Dermis microvascular lymphatic vessel endothelial cell (primary cell): ENCODE results near the gene FRMD4B. TPM values are rescaled to one million over a fixed set of nuclear protein-coding genes. Genes with fewer than 3 reads are reported as not detected.

Experiments used
- DNase-seq, 2 donors: peaks; one replicate each; pipeline versions ENCODE4 v3.0.0 to v3.0.0-alpha.2; 2010; ENCODE audit warnings: low read depth in 2 of 2
- total RNA-seq: library from RNA; depleted of rRNA; stranded (reverse); fragments of >200 nt; gene quantifications from 2 replicates; pipeline ENCODE4 v1.2.1, GENCODE V29; 2014

Gene FRMD4B
- 67.8 and 122 TPM in 2 replicates for total RNA-seq

DNA sequence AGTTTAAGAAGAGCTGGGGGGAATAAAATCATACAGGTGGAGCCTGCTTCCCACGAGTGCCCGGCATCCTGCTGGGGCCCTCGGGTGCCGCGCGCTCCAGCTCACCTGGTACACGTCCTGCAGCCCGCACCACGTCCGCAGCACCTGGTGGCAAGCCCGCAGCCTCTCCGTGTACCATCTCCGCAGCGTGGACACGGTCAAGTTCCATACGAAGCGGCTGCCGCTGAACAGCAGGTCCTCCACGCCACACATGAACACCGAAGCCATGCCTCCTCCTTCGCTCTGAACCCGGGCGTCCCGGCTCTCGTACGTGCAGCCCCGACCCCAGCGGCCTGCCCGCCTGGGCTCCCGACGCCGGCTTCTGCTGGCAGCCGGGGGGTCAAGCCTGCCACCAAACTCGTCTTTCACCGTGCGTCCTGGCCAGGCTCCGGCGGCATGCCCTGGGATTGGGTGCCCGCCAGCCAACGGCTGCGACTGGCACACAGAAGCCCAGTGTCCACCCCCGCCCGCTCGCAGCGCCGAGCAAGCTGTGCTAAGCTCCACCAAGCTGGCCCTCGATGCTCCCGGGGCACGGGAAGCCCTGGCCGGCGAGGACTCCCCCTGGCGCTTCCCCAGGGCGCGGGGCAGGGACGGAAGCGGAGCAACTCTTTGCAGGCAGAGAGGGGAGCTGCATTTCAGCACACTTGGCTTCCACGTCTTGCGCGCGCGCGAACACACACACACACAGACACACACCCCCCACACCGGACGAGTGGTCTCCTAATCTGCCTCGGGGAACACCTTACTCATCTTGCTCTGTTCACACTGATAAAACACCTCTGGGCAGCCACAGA, at the start of gene FRMD4B:
Gene FRMD4B, minus strand, starts transcription at position 366 of the 833 bp plus-strand sequence. Its CDS starts 99 bp downstream, at position 267.
- peak in 1 of 2 donors; percentile 74 for DNase-seq

DNA sequence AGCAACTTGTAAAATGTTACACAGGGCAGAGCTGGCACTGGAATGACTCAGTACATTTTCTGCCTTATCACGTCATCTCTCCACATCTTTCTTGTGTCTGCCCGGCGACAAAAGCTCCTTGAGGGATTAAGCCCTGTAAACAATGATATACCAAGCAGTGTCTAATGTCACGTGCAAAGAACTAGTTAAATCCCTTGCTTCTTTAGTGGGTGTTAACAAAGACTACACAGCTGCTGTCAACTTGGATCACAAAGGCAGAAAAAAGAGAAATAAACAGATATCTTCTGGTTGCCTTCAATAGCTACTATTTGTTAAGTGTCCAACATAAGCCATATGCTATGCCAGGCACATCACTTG, 48.1 kb upstream of the FRMD4B start:
- DNase-seq: no peak

DNA sequence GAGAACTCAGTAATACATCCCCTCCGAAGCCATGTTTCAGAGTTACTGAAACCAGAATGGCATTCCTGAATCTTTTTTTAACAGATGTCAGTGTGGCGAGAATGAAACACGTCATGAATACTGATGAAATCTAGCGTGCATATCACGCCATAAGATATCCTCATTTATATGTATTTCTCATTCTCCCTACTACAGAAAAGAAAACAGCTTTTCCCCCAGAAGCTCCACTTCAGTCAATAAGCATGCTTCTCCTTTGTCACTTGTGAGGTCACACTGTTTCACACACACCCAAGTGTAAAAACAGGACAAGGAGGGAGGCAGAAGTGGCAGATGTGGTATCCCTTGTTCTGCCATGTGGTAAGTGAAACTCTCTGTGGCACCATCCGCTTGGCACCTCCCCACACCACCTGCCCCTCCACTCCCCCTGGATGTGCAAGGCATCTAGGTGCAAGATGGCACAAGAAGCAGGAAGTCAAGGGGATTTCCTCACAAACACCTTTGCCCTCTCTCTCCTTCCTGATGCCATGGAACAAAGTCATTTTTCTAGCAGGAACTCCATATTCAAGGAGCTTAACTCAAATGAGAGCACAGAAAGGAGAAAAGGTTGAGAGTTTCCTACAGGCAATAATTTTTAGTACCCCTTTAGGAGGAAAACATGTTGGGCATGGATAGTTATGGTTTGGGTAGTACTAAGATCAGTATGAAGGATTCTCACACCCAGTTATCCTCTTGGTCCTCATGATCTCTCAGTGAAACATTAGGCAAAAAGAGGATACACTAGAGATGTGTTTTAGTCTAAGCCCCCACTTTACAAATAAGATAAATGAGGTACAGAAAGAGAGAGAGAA, 47.5 kb upstream of the FRMD4B start:
- DNase-seq: no peak

DNA sequence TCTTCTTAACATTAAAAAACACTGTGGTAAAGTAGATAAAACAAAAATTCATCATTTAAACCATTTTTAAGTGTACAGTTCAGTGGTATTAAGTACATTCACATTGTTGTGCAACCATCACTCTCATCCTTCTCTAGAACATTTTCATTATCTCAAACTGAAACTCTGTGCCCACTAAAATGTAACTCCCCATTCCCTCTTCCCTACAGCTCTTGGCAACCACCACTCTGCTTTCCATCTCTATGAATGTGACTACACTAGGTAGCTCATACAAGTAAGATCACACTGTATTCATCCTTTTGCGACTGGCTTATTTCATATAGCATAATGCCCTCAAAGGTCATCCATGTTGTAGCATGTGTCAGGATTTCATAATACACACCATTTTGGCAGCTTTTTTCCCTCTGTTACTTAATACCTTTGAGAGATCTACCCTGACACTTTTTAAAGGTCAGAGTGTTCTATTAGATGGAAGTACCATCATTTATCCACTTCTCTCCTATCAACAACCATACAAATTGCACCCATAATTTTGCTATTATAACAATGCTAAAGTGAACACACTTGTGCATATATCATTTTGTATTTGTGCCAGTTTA, 42.9 kb upstream of the FRMD4B start:
- no peak for DNase-seq

DNA sequence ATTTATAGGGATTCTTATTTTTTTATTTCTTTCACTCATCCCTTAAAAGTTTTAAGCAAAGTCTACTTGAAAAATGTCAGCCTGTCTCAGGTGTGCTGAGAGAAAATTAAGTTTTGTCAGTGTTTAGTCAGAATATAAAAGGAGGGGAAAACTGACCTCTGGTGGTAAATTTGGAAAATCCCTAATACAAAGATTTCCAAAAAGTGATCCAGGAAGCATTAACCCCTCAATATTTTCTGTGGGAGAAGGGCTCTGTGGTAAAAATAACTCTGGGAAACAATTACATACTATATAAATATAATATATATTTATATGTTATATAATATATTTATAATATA, 41.0 kb upstream of the FRMD4B start:
- DNase-seq: no peak

DNA sequence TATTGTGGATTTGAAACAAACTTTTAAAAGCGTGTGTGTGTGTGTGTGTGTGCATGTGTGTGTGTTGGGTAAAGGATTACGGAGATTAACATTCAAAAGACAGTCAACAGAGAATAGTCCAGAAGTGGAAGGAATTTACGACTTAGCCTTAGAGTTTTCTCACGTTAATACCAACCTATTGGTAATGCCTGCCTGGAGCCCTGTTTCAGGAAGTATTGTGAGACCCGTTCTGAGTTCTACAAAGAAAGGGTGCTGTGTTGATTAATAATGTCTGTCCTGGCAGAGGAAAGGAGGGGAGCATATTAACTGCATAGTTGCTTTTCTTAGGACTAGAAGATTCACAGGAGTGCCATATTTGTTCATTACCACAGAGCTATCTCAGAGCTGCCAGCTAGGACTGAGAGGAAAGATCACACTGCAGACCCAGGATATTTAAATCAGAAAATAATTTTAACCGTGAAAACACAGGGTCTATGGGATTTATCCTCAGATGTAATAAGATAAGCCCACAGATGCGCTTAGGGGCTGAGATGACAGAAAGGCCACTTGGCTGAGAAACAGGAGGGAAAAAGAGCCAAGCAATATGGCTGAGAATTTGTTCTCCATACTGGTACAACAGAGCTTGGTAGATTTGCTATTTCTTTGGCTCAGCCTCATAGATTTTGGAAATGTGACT, 40.5 kb upstream of the FRMD4B start:
- DNase-seq: no peak

DNA sequence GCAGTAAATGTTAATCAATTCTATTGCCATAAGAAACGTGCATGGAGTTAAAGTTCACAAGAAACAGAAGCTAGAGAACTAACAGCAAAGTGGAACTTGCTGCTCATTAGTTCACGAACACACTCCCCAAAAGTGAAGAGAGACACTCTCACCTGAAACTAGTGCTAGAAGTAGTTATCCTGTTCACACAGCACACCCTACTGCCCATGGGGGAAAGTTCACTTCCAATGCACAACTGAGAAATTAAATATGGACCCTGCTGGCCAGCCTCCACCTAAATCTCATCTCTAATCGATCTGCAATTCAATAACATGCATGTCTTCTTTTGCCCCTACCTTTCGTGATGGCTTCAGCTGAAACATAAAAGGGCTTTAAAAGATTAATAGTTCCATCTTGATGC, 39.4 kb upstream of the FRMD4B start:
- DNase-seq: peak; percentile 47 to 69

DNA sequence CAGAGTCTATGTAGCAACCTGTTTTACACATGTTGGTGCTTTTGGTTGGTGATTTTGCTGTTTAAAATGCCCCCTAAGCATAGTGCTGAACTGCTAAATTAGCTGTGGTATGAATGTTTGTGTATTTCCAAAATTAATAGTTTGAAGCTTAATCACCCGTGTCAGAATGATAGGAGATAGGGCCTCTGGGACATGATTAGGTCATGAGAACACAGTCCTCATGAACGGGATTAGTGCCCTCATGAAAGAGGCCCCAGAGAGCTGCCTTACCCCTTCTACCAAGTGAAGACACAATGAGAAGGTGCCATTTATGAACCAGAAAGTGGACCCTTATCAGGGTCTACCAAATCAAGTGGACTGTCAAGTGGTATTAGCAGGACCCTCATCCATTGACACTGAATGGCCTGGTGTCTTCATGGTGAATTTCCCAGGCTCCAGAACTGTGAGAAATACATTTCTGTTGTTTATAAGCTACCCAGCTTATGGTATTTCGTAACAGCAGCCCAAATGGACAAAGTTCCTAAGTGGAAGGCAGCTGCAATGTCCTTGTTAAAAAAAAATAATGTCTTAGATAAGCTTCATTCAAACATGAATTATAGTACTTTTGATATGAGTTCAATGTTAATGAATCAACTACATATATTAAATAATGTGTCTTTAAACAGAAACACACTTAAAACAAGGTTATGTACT, 37.7 kb upstream of the FRMD4B start:
- DNase-seq: no peak

DNA sequence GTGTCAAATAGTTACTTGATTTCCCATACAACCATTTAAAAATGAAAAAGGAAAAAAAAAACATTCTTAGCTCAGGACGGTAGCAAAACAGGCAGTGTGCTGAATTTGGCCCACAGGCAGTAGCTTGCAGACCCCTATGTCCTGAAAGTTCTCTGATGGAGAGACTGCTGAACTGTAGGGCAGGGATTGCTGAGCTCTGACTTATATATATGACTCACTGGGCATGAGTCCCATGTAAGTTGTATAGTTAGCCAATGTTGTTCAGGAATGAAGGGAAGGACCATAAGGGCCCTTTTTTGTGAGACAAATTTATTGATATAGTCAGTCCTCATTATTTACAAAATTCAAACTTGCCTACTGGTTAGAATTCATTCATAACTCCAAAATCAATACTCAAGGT, 36.9 kb upstream of the FRMD4B start:
- peak in 1 of 2 donors; percentile 69 for DNase-seq

DNA sequence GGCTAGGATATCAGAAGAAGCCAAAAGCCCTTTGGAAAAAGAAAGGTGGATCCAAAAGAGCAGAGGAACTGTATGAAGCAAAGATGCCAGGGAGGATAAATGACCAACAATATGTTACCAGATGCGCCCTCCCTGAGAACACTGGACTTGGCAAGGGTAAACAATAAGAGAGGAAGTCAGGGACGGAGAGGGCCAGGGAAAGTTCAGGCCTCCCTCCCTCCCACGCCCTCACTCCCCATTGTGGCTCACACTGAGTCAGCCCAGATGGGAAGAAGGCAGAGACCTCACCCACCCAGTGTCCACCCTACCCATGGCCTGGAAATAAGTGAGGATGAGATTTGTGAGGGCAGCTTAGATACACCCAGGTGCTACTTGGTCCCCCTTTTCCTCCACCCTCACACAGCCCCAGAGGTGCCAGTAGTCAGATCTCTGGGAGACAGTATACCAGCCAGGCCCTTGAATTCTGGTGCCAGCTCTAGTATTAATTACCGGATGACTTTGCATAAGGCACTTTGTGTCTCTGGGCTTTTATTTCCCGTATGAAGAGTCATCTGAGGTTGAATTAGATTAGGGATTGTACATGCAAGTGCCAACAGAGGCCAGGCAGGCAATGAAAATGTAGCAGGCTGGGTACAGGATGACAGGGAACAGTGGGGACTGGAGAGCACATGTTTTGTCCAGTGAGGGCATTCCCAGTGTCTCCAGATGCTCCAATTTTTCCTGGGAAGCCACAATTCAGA, 35.1 kb upstream of the FRMD4B start:
- peak; percentile 51 to 95 for DNase-seq

DNA sequence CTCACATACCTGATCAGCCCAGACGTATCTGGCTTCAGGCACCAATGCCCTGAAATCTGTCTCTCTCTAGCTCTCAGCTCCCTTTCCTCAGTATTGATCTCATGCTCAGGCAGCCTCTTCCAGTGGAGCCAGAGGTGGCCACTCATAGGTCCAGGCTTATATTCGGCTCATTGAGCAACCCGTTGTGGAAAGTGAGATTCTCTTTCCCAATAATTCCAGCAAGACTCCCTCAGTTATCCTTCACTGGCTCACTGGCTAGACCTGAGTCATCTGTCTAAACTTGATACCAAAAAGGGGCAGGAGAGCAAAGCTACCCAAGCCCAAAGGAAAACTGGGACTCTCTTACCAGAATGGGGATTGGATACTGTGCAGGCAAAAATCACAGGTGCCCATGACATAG, 33.4 kb upstream of the FRMD4B start:
- no peak for DNase-seq

DNA sequence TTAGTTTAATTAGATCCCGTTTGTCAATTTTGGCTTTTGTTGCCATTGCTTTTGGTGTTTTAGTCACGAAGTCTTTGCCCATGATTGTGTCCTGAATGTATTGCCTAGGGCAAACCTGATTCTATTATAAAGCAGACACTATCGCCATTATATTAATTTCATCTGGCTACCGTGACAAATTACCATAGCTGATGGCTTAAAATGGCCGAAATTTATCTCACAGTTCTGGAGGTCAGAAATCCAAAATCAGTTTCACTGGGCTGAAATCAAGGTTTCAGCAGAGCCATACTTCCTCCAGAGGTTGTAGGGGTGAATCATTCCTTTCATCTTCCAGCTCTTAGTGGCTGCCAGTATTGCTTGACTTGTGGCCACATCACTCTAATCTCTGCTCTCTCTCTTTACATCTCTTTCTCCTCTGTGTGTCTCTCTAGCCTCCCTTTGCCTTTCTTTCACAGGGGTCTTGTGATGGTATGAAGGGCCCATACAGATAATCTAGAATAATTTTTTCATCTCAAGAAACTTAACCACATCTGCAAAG, 31.7 kb upstream of the FRMD4B start:
- DNase-seq: no peak

DNA sequence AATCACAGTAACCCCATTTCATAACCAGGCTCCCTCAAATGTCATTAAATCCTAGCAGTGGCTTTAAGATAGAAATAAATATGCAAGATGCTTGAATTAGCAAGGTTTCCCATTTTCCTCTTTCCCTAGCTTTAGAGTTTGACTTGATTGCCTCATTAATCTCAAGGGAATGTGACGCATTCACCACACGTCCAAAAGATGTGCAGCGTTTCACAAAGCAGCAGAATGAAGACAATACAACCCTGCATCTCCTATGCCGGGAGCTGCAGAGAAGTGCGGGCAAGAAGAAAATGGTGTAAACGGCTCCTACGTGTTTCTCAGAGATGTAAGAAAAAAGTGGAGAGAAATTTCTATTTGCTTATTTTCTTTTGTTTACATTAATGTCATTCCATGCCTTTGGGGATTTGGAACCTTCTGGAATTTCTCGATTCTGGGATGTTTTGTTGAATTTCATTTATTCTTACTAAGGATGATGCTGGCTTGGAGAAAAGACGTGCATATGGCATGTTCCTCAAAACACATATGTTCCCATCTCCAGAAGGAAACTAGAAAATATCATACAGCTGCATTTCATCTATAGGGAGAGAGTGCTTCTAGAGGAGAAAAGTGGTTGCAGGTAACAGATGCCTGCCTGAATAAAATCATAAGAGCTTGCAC, 27.8 kb upstream of the FRMD4B start:
- no peak for DNase-seq

DNA sequence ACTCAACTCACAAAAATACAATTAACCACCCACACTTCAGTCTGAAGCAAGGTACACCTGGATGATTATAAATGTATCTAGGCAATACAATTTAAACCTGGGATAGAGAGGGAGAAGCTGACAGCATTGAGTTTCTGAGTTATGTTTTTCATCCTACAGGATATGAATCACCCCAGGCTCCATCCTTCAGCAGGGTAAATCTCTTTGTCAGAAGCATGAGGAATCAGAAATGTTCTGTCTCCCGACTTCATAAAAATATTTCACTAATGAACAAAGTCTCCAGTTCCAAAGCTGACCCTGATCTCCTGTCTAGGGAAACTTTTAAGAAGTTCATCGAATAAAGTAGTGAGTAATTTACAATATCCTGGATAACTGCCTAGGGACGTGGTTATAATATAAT, 25.5 kb upstream of the FRMD4B start:
- peak; percentile 35 to 92 for DNase-seq

DNA sequence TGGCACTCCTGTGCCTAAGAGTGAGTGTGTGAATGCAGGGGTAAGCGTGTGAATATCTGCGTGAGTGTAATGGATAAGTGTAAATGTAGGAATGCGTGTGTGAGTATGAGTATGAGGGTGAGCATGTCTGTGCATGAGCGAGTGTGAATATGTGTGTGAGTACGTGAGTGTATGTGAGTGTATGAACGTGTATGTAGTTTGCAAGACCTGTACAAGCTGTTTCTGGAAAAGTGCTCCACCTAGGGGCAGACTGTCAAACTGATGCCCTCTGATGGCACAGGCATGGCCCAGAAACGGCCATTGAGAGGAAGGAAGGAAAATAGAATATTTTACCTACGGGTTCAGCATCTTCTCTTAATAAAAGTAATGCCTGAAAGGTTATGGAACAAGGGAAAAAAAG, 24.4 kb upstream of the FRMD4B start:
- peak; percentile 80 to 90 for DNase-seq

DNA sequence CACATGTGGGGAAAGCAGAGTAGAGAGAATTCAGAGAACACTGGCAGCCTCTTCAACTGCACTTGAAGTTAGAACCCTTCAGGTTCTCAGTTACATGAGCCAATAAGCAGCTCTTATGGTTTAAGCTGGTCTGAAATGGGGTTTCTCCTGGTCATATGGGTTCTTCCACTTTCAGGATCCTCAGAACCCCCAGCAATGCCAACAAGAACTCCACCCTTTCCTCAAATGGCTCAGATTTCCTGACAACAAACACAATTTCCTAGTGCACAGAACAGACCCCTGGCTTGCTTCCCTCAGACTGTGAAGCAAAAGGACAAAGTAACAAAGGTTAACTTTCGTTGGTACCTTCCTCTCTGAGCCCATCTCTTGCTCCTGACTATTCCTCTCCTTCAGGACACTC, 23.9 kb upstream of the FRMD4B start:
- DNase-seq: peak in 1 of 2 donors; percentile 57

DNA sequence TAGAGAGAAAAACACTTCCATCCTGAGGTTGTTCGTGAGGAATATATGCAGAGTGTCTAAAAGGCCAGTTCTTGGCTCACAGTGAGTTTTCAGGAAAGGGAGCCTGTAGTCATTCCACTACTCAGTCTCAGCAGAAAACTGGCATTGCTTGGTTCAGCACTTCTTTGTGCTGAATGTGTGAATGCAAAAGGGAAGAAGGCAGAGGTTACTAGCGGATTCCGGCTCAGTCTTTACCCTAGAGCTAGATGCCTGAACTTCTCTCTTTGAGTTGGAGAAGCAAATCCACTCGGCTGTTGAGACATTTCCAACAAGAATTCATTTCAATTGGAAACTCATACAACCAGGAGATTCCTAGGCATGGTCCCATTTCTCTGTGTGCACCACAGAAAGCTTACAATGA, 23.1 kb upstream of the FRMD4B start:
- no peak for DNase-seq

DNA sequence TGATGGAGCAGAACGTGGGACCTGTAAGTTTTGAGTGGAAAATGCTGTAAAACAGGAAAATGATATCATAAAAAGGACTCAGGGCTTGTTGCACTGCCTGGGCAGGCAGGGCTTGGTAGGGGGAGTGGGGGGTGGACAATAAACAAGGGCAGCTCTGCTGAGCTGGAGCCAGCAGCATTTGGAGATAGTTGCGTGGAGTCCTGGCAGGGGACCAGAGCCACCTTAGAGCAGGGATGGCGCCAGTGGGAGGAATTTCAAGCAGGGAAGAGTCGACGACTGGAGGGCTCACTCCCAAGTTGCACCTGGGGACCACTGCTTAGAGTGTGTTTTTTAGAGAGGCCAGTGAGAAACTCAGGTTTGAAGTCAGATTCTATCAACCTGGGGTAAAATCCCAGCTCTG, 22.7 kb upstream of the FRMD4B start:
- DNase-seq: no peak

DNA sequence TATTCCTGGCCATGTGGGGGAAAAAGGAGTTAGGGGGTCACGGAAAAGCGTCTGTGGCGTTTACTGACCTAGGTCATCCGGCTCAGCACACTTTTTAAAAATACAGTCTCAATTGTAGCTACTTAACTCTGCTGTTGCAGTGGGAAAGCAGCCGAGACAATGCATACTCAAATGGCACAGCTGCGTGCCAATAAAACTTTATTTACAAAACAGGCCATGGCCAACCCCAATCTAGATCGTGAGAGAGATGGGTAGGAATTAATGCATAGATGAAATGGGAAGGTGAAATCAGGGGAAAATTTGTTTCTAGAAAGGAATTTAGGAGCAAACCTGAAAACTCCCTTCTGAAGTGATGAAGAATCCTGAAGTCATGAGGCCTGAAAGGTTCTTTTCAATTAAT, 22.0 kb upstream of the FRMD4B start:
- DNase-seq: no peak

DNA sequence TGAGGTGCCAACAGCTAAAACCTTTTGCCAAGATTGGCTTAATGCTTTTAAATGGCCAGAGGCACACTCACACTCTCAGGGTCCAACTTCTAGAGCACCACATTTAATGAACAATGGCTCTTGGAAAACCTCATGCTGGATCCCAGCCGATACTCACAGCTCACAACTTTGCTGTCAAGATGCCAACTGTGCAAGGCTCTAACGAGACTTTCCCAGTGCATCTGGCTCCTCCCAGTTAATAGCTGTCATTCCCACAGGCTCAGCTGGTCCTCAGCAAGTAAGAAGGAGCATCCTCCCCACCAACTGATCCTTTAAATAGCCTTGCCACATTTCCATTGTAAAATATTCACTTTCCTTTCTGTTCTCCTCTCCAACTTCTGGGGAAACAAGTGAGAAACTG, 20.3 kb upstream of the FRMD4B start:
- peak in 1 of 2 donors; percentile 64 for DNase-seq
